Adrenal gland (tissue), 12 donors: Measurements from ENCODE around the gene TBC1D3B. TPM values are rescaled to one million over a fixed set of nuclear protein-coding genes. Genes with fewer than 3 reads are reported as not detected.

Experiments
- DNase-seq, 7 donors: peaks; one replicate each; pipeline ENCODE4 v3.0.0-alpha.2; 2019 to 2020
- H3K27ac ChIP-seq, 5 donors: fragments of 200-600 bp; sonication (generic) in 4 of 5; 1 replicate in 3 of 5; 2 replicates in 2 of 5; pipeline versions ENCODE4 v1.5.1 to v1.8.0; 2016 to 2020; ENCODE audit warnings: mild to moderate bottlenecking in 1 of 5
- H3K27me3 ChIP-seq: fragments of 200-600 bp; 2 replicates; pipeline ENCODE4 v1.8.0; 2021
- H3K36me3 ChIP-seq, 2 donors: fragments of 200-600 bp; replicated peaks in 1 of 2; 1 replicate in 1 of 2; 2 replicates in 1 of 2; pipeline versions ENCODE4 v1.5.1 to v1.8.0; 2018 to 2022
- H3K4me1 ChIP-seq, 2 donors: fragments of 200-600 bp; replicated peaks in 1 of 2; 1 replicate in 1 of 2; 2 replicates in 1 of 2; pipeline versions ENCODE4 v1.5.1 to v1.8.0; 2018 to 2021
- H3K4me3 ChIP-seq, 4 donors: fragments of 200-600 bp; sonication (generic) in 3 of 4; one replicate each; pipeline ENCODE4 v1.5.1; 2016 to 2018
- H3K9me3 ChIP-seq, 3 donors: fragments of 200-600 bp; sonication (generic) in 1 of 3; replicated peaks in 1 of 3; 1 replicate in 2 of 3; 2 replicates in 1 of 3; pipeline versions ENCODE4 v1.5.1 to v1.8.0; 2016 to 2021
- POLR2A ChIP-seq, 2 donors: fragments of 450-650 bp; IDR thresholded peaks; one replicate each; pipeline ENCODE4 v1.6.1; 2017; ENCODE audit warnings: antibody characterized with exemption in 2 of 2, mild to moderate bottlenecking in 2 of 2, moderate library complexity in 1 of 2
- WGBS, 4 donors: extraction: QIAGEN DNeasy Blood & Tissue Kit in 2 of 4; methylation state at CpG; one replicate each; pipeline versions ENCODE4 v1.1.5 to v1.1.7; 2013 to 2017; 5-methylcytosine and 5-hydroxymethylcytosine counted together
- intact Hi-C, 2 donors: fragments of 100-400 bp; cut with DNase I; formaldehyde crosslinking; loops; one replicate each; pipeline versions ENCODE4 v1.14.1 to v1.15.0; 2022 to 2023
- polyA plus RNA-seq, 3 donors: library from polyadenylated mRNA; stranded (reverse); fragments of 200-250 nt in 2 of 3; fragments of 350-450 nt in 1 of 3; fragmentation: Illumina TruSeq in 1 of 3; extraction: RNeasy Lipid Tissue Mini Kit (QIAGEN cat#74804) in 1 of 3; gene quantifications; one replicate each; pipeline ENCODE4 v1.2.3, GENCODE V29; 2013 to 2014
- total RNA-seq, 9 donors: library from RNA; depleted of rRNA in 4 of 9; stranded (reverse); fragments of >200 nt in 4 of 9; fragments of 120-200 nt in 1 of 9; fragmentation: NEBNext Ultra II Directional in 1 of 9; extraction: Animal tissue kit (Norgen Biotek cat#: 25700) in 1 of 9; gene quantifications; one replicate each; pipeline versions ENCODE4 v1.1.0 to v1.2.4, GENCODE V29; 2013 to 2023
- TF ChIP-seq, protein P1 (sequence below), 6 experiments: fragments of 450-650 bp in 4 of 6; fragments of 200-600 bp in 2 of 6; sonication (generic) in 1 of 6; IDR thresholded peaks; 1 replicate in 5 of 6; 2 replicates in 1 of 6; pipeline versions ENCODE4 v1.5.1 to v1.8.0; 2016 to 2021; ENCODE audit warnings: antibody characterized with exemption in 6 of 6, mild to moderate bottlenecking in 2 of 6, moderate library complexity in 1 of 6
- donor health status: healthy with polysubstance abuse.
- donor health status: Bipolar disorder and iron deficiency.
- donor health status: DM: yes; HTN: yes; CAD: no.
- donor health status: DM: no; HTN: no; CAD: no.
- donor health status: DM: no; HTN: no; CAD: no.
- donor health status: DM: yes; HTN: yes; CAD: no.

The TBC1D3B gene
- total and polyA plus RNA-seq, 12 donors, result 0.39 to 12.9 (median 6.9) TPM; not detected in 3

DNA sequence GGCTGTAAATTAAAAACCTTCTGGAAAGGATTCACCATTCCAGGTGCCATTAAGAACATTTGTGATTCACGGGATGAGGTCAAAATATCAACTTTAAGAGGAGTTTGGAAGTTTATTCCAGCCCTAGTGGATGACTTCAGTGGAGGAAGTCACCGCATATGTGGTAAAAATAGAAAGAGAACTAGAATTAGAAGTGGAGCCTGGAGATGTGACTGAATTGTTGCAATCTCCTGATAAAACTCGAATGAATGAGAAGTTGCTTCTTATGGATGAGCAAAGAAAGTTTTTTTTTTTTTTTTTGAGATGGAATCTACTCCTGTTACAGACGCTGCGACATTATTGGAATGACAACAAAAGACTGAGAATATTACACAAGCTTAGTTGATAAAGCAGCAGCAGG, 46.1 kb downstream of the TBC1D3B start:
- WGBS, 4 donors, result 49 to 62% (median 54%) methylated on average over 5 of the region's 5 CpGs

DNA sequence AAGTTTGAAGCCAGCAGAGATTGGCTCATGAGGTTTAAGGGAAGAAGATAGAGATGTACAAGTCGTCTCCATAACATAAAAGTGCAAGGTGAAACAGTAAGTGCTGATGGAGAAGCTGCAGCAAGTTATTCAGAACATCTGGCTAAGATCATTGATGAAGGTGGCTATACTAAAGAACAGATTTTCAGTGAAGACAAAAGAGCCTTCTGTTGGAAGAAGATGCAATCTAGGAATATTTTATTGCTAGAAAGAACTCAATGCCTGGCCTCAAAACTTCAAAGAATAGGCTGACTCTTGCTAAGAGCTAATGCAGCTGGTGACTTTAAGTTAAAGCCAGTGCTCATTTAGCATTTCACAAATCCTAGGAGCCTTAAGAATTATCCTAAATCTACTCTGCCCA, 46.8 kb downstream of the TBC1D3B start:
- Histone ChIP-seq H3K27me3 (no peaks in the 10 kb centered on the region), H3K36me3 (no peaks in the 10 kb centered on the region), H3K27ac (no peak overlapping the region), H3K4me1 (no peaks in the 10 kb centered on the region), H3K9me3 (peaks cover 0 to 11% (median 0%) of the 10 kb centered on the region in 3 donors), H3K4me3 (no peak overlapping the region)
- TF ChIP-seq, protein P1, sequence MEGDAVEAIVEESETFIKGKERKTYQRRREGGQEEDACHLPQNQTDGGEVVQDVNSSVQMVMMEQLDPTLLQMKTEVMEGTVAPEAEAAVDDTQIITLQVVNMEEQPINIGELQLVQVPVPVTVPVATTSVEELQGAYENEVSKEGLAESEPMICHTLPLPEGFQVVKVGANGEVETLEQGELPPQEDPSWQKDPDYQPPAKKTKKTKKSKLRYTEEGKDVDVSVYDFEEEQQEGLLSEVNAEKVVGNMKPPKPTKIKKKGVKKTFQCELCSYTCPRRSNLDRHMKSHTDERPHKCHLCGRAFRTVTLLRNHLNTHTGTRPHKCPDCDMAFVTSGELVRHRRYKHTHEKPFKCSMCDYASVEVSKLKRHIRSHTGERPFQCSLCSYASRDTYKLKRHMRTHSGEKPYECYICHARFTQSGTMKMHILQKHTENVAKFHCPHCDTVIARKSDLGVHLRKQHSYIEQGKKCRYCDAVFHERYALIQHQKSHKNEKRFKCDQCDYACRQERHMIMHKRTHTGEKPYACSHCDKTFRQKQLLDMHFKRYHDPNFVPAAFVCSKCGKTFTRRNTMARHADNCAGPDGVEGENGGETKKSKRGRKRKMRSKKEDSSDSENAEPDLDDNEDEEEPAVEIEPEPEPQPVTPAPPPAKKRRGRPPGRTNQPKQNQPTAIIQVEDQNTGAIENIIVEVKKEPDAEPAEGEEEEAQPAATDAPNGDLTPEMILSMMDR (IDR thresholded peaks at IDR 0.05), result no peak
- TF ChIP-seq POLR2A (IDR thresholded peaks at IDR 0.05), result no peak
- intact Hi-C loops, result loop anchor here in 1 of 2 donors (10.0 kb wide), 1 partner anchor 55 kb away; no protein-coding TSS in a partner anchor
- 58 to 68% (median 64%) methylated on average over 1 of the region's 1 CpG for WGBS, 4 donors
- DNase-seq, result no peak

More for the DNA sequence above, 46.1 kb downstream of the TBC1D3B start:
- Histone ChIP-seq H3K9me3 (peaks cover 0 to 6% (median 0%) of the 10 kb centered on the region in 3 donors), H3K27ac (no peak overlapping the region), H3K27me3 (no peaks in the 10 kb centered on the region), H3K4me3 (no peak overlapping the region), H3K36me3 (no peaks in the 10 kb centered on the region), H3K4me1 (no peaks in the 10 kb centered on the region)
- intact Hi-C loops, result no loop called here
- DNase-seq, result no peak
- TF ChIP-seq, protein P1 (IDR thresholded peaks at IDR 0.05), result no peak
- no peak for TF ChIP-seq POLR2A (IDR thresholded peaks at IDR 0.05)

DNA sequence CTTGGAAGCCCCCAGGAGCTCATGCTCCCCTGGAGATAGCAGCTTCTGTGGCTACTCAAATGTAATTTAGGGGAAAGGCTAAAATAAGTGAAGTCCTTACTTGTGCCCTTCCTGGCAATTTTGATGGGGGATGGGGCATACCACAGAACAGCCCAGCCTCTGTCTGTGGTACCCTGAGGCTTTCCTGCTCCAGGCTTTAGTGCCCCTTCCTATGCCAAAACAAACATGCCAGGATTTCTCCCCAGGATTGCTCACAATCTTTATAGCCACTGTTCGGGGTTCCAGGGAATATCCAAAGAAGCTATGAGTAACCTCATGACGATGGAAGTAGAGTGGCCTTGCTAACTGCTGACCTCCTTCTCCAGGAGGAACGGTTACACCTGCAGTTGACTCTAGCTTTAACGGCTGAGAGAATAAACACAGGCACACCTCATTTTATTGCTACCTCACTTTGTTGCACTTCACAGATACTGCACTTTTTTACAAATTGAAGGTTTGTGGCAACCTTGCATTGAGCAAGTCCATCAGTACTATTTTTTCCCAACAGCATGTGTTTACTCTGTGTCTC, 47.9 kb downstream of the TBC1D3B start:
- no peaks in the 10 kb centered on the region for H3K27me3 ChIP-seq
- H3K36me3 ChIP-seq, result no peaks in the 10 kb centered on the region
- H3K27ac ChIP-seq, result no peak overlapping the region
- H3K4me3 ChIP-seq, result no peak overlapping the region
- no peak for DNase-seq
- intact Hi-C loops, result loop anchor here in 1 of 2 donors (10.0 kb wide), 1 partner anchor 54 kb away; no protein-coding TSS in a partner anchor
- TF ChIP-seq, protein P1 (IDR thresholded peaks at IDR 0.05), result no peak
- no peak for TF ChIP-seq POLR2A (IDR thresholded peaks at IDR 0.05)
- H3K4me1 ChIP-seq, result no peaks in the 10 kb centered on the region
- H3K9me3 ChIP-seq, result peaks cover 0 to 11% (median 0%) of the 10 kb centered on the region in 3 donors
- WGBS, 4 donors, result 71 to 76% (median 74%) methylated on average over 4 of the region's 4 CpGs

DNA sequence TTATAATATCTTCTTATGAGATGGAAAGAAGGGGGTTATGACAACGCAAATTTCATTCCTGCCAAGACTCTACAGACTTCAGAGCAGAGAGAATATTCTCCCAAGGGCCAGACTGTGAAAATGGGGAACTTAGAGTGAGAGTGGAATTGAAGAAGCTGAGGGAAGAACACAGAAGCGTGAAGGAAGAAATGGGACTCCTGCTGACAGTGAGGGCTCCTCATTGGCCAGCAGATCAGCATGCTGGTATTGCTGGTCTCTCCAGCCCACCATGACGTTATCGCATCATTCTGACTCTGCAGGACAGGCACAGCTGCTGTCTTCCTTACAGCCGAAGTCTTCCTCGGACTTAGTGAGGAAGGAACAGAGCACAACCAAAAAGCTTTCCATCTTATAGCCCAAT, 48.5 kb downstream of the TBC1D3B start:
- TF ChIP-seq, protein P1 (IDR thresholded peaks at IDR 0.05), result no peak
- TF ChIP-seq POLR2A (IDR thresholded peaks at IDR 0.05), result no peak
- Histone ChIP-seq H3K4me1 (no peaks in the 10 kb centered on the region), H3K36me3 (no peaks in the 10 kb centered on the region), H3K27me3 (no peaks in the 10 kb centered on the region), H3K9me3 (peaks cover 0 to 11% (median 0%) of the 10 kb centered on the region in 3 donors), H3K4me3 (no peak overlapping the region), H3K27ac (no peak overlapping the region)
- intact Hi-C loops, result loop anchor here in 1 of 2 donors (10.0 kb wide), 1 partner anchor 53 kb away; no protein-coding TSS in a partner anchor
- 67 to 83% (median 69%) methylated on average over 6 of the region's 6 CpGs for WGBS, 4 donors
- no peak for DNase-seq
